WTC11 (cell line): ENCODE measurements around the gene TCN1. TPM values are rescaled to one million over a fixed set of nuclear protein-coding genes. Genes with fewer than 3 reads are reported as not detected.

Experiments
- ATAC-seq: fragments of 200-7000 bp; cut with Tn5 transposase; 2 replicates; pipeline ENCODE4 v1.10.0; 2021; ENCODE audit warnings: mild to moderate bottlenecking, moderate library complexity
- CTCF ChIA-PET: fragments of 300-600 bp; sonication (Branson Sonifier 250); formaldehyde crosslinking; loops from one replicate; lab custom pipeline; 2021; ENCODE audit warnings: antibody characterized with exemption; lab: Charles Lee
- POLR2A ChIA-PET: fragments of 350-600 bp; sonication (Branson Sonifier 250); formaldehyde crosslinking; loops from one replicate; lab custom pipeline; 2021; ENCODE audit warnings: antibody characterized with exemption; lab: Charles Lee
- DNase-seq: peaks from one replicate; pipeline ENCODE4 v3.0.0; 2021; ENCODE audit warnings: low spot score
- H3K27ac Mint-ChIP-seq: 2 replicates; pipeline ENCODE4 v1.8.0; 2021; ENCODE audit warnings: mixed read lengths
- H3K27me3 Mint-ChIP-seq: 2 replicates; pipeline ENCODE4 v1.8.0; 2021; ENCODE audit warnings: low read depth, mild to moderate bottlenecking, moderate library complexity, mixed read lengths
- H3K36me3 Mint-ChIP-seq: 2 replicates; pipeline ENCODE4 v1.8.0; 2021; ENCODE audit warnings: mixed read lengths
- H3K4me1 Mint-ChIP-seq: 2 replicates; pipeline ENCODE4 v1.8.0; 2022; ENCODE audit warnings: mixed read lengths
- H3K4me3 Mint-ChIP-seq: 2 replicates; pipeline ENCODE4 v1.8.0; 2021; ENCODE audit warnings: mild to moderate bottlenecking, moderate library complexity, mixed read lengths
- H3K9me3 Mint-ChIP-seq: 2 replicates; pipeline ENCODE4 v1.8.0; 2021; ENCODE audit warnings: mixed read lengths
- AFF4 ChIP-seq: sonication (generic); formaldehyde crosslinking; IDR thresholded peaks from 2 replicates; pipeline ENCODE4 v1.8.1; 2023; ENCODE audit warnings: mild to moderate bottlenecking, missing genetic modification reagents, borderline replicate concordance
- ARID4B ChIP-seq: sonication (generic); formaldehyde crosslinking; IDR thresholded peaks from 2 replicates; pipeline ENCODE4 v1.8.0; 2023; ENCODE audit warnings: missing genetic modification reagents, mild to moderate bottlenecking, borderline replicate concordance
- CBFB ChIP-seq: sonication (generic); formaldehyde crosslinking; IDR thresholded peaks from 2 replicates; pipeline ENCODE4 v1.8.1; 2022; ENCODE audit warnings: mild to moderate bottlenecking, low read depth, missing genetic modification reagents
- CREB1 ChIP-seq: sonication (generic); formaldehyde crosslinking; IDR thresholded peaks from 2 replicates; pipeline ENCODE4 v1.8.0; 2023; ENCODE audit warnings: mild to moderate bottlenecking, missing genetic modification reagents
- CREM ChIP-seq: sonication (generic); formaldehyde crosslinking; IDR thresholded peaks from 2 replicates; pipeline ENCODE4 v1.8.1; 2022; ENCODE audit warnings: mild to moderate bottlenecking, missing genetic modification reagents, moderate library complexity
- E2F4 ChIP-seq: sonication (generic); formaldehyde crosslinking; IDR thresholded peaks from 2 replicates; pipeline ENCODE4 v1.8.1; 2022; ENCODE audit warnings: low read depth, mild to moderate bottlenecking, moderate library complexity, missing genetic modification reagents, borderline replicate concordance
- FOXJ3 ChIP-seq: sonication (generic); formaldehyde crosslinking; IDR thresholded peaks from 2 replicates; pipeline ENCODE4 v1.9.0; 2021; ENCODE audit warnings: missing genetic modification reagents, mild to moderate bottlenecking, borderline replicate concordance
- HMGA2 ChIP-seq: fragments of 250-450 bp; sonication (Bioruptor Pico); IDR thresholded peaks from 2 replicates; pipeline ENCODE4 v1.4.0; 2021; ENCODE audit warnings: mild to moderate bottlenecking, moderate library complexity
- MAX ChIP-seq: sonication (generic); formaldehyde crosslinking; IDR thresholded peaks from 2 replicates; pipeline ENCODE4 v1.8.0; 2022; ENCODE audit warnings: mild to moderate bottlenecking, missing genetic modification reagents
- NFATC4 ChIP-seq: fragments of 250-450 bp; sonication (Bioruptor Pico); IDR thresholded peaks from 2 replicates; pipeline ENCODE4 v1.9.0; 2021; ENCODE audit warnings: mild to moderate bottlenecking
- STAT6 ChIP-seq: sonication (generic); formaldehyde crosslinking; conservative IDR thresholded peaks from 2 replicates; pipeline ENCODE4 v1.8.1; 2023; ENCODE audit warnings: mild to moderate bottlenecking, low read depth, missing genetic modification reagents, moderate library complexity
- TCF7 ChIP-seq: sonication (generic); formaldehyde crosslinking; IDR thresholded peaks from 2 replicates; pipeline ENCODE4 v1.8.0; 2022; ENCODE audit warnings: mild to moderate bottlenecking, low read depth, missing genetic modification reagents, moderate library complexity
- USF2 ChIP-seq: sonication (generic); formaldehyde crosslinking; IDR thresholded peaks from 2 replicates; pipeline ENCODE4 v1.8.1; 2023; ENCODE audit warnings: mild to moderate bottlenecking, missing genetic modification reagents, moderate library complexity
- ZNF671 ChIP-seq: fragments of 250-450 bp; sonication (Bioruptor Pico); IDR thresholded peaks from 2 replicates; pipeline ENCODE4 v1.8.0; 2021; ENCODE audit warnings: mild to moderate bottlenecking
- total RNA-seq: library from RNA; stranded (reverse); gene quantifications from 3 replicates; pipeline ENCODE4 v1.2.3, GENCODE V29; 2021

Gene TCN1
- total RNA-seq, 1 experiment from 2014 or later, result not detected

GRCh38 chr11:59846556-59846955 lies 19.7 kb downstream of the TCN1 start (continued):
- no peak for TF ChIP-seq AFF4 (CRISPR knock-in tag)
- no peak for TF ChIP-seq FOXJ3 (CRISPR knock-in tag)
- no peak for TF ChIP-seq ARID4B (CRISPR knock-in tag)

GRCh38 chr11:59845399-59845798 lies 20.9 kb downstream of the TCN1 start, which contains the start of gene CBLIF:
CBLIF (minus strand) TSS chr11:59845499; CDS start chr11:59845453, 46 bp downstream.
- DNase-seq, result no peak
- H3K4me3 Mint-ChIP-seq, result no peak within 1 kb of the TSS
- TF ChIP-seq CBFB (CRISPR knock-in tag) (no peak), STAT6 (CRISPR knock-in tag) (no peak), E2F4 (no peak), HMGA2 (CRISPR knock-in tag) (no peak), FOXJ3 (CRISPR knock-in tag) (no peak), CREB1 (CRISPR knock-in tag) (no peak), CREM (CRISPR knock-in tag) (no peak), ZNF671 (CRISPR knock-in tag) (no peak), MAX (CRISPR knock-in tag) (no peak), USF2 (CRISPR knock-in tag) (no peak), NFATC4 (no peak), TCF7 (CRISPR knock-in tag) (no peak)
- H3K36me3 Mint-ChIP-seq, result no peaks in the 10 kb centered on the region
- CTCF ChIA-PET, result no interaction called here
- H3K27me3 Mint-ChIP-seq, result no peaks in the 10 kb centered on the region
- peaks cover 6% of the 10 kb centered on the region for H3K4me1 Mint-ChIP-seq
- no peak within 1 kb of the TSS for H3K27ac Mint-ChIP-seq
- peaks cover 3% of the 10 kb centered on the region; the same call in 1 of the 2 replicates for H3K9me3 Mint-ChIP-seq
- POLR2A ChIA-PET, result no interaction called here
- no peak for ATAC-seq
